Stimulated activated CD4-positive, alpha-beta T cell treated with anti-CD3 and anti-CD28 coated beads, TNF-alpha, amount 100 ng/mL, for 48 hours (primary cell): ENCODE results near the gene PRKCH.

ENCODE experiments used
- DNase-seq, 3 donors: peaks; one replicate each; pipeline ENCODE4 v3.0.0-alpha.2; 2020; ENCODE audit warnings: low read depth in 3 of 3

PRKCH gene

DNA sequence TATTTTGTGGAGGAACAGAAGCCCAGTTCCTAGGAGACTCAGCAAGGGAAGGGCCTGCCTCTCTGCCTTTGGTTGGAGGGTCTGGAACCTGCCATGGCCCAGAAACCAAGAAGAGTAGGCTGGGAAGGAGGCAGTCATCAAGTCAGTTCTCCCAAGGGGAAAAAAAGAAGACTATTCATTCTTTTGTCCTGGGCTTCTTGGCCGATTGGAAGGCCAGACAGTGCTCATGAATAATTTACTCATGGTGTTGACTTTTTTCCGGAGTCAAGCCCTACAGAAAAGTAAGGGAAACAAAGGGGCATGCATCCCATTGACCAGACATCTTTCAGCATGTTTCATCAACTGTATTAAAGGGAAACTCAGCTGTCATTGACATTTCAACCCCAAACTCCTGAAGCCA lies 168.1 kb downstream of the PRKCH start:
- no peak for DNase-seq

DNA sequence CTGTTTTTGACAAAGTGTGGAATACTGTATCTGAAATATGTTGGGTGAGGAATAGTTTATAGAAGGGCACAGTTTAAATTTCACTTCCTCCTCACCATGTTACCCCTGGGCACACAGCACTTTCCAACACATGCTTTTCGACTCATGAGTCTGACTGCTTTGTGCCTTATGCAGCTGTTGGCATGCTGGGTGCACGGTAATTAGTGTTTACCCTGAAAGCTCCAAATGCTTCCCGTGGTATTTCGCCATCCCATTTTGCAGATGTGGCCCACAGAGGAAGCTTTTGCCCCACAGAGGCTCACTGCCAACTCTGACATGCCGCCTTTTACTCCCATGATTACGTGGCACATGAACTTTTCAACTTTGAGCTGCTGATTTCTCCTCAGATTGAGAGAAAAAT lies 168.6 kb downstream of the PRKCH start:
- no peak for DNase-seq

DNA sequence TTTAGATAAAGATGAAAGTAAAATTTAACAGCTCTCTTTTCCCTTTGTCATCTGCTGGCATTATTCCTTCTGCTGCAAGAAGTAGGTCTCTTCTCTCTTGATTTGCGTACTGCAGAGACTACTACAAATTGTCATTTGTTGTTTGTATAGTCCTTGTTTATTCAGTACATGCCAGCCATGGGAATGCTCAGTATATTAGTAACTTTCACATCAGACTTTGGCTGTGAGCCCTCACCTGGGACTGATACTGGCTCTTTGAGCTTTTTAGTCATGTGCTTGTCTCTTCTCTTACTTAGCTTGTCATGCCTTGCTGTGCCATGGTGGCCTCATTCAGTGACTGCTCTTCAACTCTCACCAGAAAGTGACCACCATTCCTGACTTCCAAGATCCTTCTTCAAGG lies 169.8 kb downstream of the PRKCH start:
- no peak for DNase-seq

DNA sequence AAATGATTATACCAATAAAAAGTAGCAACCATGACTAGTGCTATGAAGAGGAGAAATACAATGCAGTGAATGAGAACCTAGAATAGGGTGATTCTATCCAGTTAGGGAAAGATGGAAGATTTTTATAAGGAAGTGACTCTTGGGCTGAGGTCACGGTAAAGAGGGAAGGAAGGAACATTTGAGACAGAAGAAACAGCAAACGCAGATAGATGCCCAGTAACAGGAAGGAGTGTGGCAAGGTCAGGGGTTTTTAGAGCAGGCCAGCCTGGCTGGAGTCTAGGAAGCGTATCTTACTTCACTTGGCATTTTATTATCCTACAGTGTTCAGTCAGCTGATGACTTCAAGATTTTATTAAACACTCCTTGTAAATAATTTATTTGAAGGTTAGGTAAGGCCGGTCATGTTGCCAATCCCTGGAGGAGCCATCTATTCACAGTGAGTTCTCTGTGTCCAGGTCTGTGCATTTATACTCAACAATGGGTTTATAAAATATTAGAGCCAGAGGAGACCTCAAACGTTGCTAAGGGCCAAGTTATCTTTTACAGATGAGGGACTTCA lies 170.6 kb downstream of the PRKCH start:
- DNase-seq: no peak

DNA sequence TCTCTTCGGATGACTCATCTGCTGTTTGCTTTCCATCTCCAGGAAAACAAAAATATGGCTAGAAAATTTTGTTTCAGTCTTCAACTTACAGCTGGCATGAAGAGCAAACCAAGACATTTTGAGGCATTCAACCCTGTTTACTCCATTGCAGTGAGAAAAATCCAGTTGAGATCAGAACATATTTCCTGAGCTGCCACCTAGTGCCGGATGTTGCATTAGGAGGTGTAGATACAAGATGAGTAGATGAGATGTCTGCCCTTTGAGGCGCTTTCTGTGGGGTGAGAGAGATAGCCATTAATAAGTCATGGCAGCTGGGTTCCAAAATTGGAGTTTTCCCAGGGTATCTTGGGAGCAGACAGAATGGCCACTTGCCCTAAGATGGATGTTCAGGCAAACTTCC lies 171.1 kb downstream of the PRKCH start:
- DNase-seq: no peak

DNA sequence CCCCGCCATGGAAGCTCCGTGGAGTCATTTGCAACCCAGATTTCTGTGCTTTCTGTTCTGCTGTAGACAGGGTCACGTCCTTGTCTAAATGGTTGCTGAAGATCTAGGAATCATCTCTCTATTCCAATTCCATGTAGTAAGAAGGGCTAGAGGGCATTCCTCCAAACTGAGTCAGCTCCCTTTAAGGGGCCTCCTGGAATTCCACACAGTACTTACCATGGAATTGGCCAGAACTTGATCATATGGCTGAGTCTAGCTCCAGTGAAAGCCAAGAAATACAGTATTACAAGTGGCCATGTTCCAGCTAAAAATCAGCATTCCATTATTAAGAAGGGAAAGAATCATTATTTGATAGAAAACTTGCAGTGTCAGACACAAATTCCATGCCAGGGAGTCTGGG lies 171.9 kb downstream of the PRKCH start:
- DNase-seq: no peak

DNA sequence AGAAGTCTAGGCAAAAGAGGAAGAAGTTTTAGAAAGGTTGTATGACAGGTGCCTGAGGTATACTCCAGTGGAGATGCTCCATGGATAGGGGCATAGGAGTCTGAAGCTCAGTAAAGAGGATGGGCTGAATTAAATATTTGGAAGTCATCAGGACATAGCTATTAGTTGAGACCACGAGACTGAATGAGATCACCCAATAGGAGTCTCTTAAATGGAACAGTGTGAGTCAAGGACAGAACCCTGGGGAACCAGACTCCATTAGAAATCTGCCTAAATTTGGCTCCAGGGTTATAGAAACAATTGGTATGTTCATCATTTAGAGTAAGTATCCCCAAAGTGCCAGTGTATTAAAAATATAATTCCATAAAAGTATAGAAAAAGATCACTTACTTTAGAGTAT lies 172.6 kb downstream of the PRKCH start:
- no peak for DNase-seq

DNA sequence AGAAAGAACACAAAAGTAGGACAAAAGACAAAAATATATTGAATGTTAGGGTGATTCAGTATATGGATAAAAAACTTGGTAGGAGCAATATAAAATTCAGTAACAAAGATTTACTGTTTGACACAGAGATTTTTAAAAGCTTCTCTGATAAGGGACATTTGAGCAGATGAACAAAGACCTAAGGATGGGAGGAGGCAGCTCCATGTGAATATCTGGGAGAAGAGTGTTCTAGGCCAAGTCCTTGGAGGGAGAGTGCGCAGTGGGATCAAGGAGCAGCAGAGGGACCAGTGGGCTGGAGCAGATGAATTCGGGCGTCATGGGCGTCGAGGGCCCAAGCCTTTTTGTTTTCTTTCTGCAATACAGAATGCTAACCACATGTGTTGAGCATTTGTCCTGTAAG lies 174.4 kb downstream of the PRKCH start:
- no peak for DNase-seq

DNA sequence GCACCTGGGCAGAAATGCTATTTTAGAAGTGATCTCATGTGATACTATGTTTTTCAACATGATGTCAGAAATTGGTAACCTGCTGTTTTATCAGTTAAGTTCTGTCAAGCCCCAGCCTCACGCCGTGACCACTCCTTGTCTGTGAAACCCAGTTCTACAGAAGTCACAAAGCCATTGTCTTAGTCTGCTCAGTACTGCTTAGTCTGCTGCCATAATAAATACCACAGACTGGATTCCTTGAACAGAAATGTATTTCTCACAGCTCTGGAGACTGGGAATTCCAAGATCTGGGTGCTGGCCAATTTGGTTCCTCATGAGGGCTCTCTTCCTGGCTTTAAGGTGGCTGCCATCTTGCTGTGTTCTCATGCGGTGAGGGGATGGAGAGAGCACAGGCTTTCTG lies 176.9 kb downstream of the PRKCH start:
- no peak for DNase-seq

DNA sequence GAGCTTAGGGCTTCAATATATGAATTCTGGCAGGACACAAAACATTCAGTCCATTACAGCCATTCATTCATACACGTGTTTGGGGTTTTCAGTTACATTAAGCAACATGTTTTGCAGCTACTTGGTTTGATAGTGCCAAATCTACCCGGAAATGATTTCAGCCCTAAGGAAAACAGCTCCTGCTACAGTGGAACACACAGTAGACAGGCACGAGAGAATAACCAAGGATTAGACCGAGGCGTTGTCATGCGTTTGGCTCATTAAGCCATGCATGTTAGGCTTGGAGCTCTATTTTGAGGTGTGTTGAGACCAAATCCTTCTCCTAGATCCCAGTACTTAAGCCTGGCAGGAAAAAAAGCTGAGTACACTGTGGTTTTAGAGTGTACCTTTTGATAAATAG lies 177.4 kb downstream of the PRKCH start:
- DNase-seq: no peak

DNA sequence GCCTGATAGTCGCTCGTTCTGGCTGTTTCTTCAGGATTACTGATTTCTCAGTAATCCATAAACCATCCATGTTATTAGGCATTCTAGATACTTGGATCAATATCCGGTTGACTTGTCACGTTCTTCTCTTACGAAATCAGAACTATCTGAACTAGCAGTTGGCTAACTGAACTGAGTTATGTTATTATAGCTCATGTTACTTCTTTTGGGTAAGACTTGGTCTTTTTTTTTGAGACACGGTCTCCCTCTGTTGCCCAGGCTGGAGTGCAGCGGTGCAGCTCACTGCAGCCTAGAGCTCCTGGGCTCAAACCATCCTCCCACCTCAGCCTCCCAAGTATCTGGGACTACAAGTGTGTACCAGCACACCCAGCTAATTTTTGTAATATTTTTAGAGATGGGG lies 178.6 kb downstream of the PRKCH start:
- DNase-seq: no peak

DNA sequence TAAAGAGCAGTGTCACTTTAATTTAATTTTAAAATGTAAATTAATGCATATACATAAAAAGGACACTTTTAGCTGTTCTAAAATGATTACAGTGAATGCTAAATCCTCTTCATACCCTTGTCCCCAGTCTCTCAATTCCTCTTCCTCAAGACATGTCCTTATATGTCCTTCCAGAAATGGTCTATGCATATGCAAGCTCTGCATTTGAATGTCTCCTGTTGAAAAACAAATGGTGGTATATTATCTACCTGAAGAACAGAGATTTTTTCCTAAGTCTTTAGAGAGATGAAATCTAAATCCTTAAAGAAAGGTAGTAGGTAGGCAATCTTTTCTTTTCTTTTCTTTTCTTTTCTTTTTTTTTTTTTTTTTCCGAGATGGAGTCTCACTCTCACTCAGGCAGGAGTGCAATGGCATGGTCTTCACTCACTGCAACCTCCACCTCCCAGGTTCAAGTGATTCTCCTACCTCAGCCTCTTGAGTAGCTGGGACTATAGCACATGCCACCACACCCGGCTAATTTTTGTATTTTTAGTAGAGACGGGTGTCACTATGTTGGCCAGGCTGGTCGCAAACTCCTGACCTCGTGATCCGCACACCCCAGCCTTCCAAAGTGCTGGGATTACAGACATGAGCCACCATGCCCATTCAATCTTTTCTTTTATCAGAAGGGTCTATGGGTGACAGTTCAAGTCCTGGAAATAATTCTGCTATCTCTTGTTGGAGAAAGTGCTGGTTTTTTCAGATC lies 180.5 kb downstream of the PRKCH start:
- DNase-seq: no peak

DNA sequence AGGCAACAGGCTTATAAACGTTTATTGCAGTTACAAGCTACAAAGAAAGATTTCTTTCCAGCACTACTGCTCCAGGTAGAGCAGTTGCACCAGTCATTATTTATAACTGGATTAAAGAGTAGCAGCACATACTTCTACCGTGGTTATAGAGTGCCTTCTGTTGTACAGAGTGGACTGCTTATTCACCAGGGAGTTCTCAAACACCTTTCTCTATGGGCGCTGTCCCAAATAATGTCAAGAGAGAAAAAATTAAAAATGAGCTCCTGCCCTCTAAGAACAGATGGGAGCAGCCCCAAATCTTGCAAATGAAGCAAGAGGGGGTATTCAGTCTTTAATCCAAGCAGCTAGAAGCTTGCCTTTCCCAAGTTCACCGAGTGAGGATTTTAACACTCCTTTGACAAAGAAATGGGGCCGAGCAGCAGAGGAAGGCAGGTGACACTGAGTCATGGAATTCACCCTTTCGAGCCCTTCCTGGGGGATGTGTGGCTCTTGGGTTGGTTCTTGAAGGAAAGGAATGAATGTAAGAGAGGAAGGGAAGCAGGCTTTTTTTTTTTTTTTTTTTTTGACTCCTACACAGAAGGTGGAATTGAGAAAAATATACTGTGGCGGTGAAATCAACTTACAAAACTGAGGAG lies 181.2 kb downstream of the PRKCH start:
- no peak for DNase-seq

DNA sequence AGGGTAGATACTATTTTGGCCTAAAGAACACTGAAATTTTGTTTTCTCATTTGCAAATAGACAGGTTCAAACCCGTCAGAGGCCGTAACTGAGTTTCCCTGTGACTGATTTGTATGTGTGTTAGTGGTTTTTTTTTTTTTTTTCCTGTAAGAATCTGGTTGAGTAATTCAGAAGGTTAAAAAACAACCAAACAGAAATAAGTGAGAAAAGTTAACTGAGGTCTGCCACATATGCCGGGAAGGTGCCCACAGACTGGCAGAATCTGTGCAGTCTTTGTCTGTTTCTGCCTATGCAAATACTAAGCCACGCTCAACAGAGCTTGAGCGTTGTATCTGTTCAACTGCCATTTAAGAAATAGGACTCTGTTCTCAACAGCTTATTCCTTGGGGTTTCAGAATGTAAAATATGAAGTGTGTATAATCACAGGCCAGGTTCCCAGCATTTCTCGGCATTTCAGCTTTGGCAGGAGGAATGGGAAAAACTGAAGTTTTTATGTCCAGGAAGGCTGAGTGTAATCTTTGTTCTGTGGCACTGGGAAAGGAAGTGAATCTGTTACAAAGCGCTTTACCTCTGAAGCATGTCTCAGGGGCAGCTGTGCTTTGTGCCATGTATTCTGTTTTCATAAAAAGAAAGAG lies 181.9 kb downstream of the PRKCH start:
- DNase-seq: peak in 1 of 3 donors; percentile 65

DNA sequence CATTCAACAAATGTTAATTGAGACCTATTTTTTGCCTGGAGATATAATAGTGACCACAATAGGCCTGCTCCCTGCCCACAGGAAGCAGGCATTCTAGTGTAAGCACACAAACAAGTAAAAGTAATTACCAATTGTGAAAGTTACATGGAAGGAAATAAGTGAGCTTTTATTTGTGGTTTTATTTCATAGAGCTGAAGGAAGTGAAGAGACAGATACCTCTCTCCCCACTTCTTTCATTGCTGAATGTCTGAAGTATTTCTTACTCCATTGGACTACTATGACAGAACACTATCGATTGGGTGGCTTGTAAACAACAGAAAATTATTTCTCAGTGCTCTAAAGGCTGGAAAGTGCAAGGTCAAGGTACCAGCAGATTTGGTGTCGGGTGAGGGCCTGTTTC lies 183.5 kb downstream of the PRKCH start:
- no peak for DNase-seq

DNA sequence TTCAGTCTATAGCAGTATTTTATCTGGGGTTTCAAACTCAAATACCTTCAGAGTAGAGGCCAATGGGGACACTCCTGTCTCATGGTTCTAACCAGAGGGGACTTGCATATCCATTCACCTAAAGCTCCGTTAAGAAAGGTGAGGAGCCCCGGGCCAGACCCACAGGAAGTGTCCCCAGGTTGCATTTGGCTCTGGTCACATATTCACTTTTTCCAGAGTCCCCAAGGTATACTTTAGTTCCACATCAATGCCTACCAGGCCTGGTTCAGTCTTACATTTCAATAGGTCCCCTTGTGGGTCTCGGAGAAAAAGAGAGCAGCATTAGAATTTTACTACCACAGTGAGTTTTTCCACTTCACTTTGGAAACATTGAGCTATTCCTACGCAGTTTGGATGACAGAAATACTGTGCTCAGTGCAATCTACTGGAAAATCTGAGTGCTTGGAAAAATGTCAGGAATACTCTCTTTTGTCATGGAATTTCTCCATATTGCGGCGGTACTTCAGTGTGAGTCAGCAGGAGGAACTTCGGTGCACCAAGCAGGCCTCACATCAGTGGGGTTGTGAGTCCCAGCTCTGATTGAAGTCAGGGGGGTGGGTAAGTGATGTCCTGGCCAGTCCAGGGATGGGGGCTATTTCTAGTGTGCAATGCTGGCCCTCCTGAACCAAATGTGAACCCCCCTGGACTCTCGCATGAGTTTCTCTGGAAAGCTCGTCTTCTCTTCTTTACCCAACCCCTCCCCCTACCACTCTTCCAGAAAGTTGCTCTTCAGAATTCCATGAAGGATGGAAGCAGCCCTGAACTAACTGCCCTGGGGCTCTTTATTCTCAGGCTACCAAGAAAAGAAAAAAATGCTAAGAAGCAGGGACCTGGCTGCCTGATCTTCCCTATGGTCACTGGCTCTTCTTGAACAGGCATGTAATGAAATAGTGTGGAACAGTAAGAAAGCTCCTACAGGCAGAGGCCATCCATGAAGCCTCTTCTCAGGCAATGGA lies 184.7 kb downstream of the PRKCH start:
- DNase-seq: no peak

DNA sequence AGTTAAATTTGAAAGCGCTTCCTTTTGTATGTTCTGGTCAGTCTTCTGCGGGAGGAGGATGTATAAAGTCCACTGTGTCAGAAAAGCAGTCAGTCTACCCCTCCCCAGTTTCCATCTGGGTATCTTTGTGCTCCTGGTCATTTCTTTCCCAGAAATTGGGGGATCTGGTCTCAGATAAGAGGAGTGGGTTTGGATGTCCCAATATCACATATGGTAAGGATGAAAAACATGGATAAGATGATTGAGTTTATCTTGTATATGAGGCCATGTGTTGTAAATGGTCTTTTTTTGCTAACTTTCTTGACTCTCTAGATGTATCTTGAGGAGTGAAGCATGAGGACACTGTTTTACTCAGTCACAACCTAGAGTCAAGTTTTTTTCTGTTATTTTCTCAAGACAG lies 187.1 kb downstream of the PRKCH start:
- no peak for DNase-seq

DNA sequence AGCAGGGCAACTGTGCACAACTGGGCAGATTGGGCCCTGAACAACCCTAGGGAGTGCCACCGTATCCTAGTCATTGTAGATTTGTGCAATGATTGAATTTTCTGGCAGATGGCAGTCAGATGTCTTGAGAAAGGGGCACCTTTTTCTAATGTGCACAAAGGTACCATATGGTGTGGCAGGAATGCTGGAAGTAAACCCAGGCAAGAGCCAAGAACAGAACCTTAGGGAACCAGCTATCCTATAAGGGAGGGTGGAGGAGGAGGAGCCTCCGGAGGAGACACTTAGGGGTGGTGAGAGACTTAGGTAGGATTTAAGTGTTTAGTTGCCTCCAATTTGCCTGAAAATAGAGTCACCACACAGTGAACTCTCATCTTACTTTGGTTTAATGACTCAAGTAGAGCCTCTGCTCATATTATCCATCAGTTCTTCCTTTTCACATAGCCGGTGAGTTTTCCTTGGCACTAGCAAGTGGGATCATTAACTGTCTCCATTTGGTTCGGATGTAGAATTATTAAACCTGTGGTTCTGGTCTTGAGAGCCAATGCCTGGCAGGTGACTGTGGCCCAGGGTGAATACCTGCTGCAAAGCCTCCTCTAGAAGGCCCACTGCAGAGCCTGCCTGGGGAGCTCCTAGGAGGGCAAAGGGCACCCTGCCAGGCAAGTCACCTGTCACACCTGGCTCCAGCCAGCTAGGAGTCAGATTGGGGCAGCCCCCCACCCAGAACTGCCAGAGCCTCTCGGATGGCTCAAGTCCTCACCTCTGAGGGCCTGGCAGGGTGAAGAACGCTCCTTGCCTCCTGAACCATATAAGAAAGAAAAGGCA lies 189.6 kb downstream of the PRKCH start:
- DNase-seq: no peak

DNA sequence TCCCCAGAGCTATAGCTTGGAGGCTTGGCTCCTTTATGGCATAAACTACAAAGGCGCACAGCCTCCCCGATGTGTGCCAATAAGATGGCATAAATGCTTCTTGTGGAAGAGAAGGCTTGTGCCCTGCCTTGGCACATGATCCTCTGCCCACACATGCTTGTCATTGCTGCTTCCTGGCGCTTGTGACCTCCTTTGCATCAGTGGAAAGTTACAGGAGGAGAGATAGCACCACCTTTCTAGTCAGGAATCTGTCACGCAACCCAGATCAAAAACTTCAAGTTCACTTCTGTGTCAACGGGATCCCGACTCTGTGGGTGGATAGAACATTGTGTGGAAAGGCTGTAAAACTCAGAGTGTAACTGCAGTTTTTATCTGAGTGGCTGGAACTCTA lies 190.2 kb downstream of the PRKCH start:
- DNase-seq: peak; percentile 43 to 71 (median 62)

DNA sequence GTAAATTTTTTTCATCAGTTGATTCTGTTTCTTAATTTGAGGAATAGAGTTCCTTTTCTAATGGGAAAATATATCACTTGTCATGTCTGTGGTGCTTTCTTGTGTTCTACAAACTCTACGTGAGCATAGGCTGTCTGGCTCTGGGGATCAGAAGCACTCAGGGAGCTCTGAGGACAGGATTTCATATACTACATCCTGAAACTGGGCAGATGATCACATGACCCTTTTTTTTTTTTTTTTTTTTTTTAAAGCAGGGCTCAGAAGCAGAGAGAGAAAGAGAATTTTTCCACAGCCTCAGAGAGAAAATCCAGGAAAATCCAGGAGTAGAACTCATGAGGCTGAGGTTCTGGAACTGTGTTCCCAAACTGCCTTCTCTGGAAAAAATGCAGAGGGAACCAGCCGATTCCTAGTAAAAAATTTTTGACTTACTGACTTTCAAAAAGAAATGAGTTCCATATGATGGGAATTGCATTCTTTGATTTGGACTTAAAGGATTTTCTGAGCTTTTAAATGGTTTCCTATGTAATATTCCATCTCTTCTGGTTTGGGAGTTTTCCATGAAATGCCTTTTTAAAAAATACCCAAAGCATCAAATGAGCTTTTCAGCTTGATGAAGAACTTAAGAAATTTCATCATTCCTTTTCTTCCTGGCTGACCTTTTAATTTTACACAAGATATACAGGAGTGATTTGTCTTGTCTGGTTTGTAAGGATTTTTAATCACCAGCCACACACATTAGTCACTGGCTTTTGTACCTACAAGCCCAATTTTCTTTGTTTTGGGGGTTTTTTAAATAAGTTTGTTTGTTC lies 190.9 kb downstream of the PRKCH start:
- no peak for DNase-seq
